K562 (cell line): ENCODE measurements around the gene NTSR1.

ENCODE experiments used
- ATF1 ChIP-seq, 2 experiments: fragments of 450-650 bp in 1 of 2; IDR thresholded peaks; 2 replicates each; pipeline ENCODE4 v1.6.1; 2016; ENCODE audit warnings: missing compliant biosample characterization in 1 of 2, missing genetic modification characterization in 1 of 2
- CREB1 ChIP-seq, 2 experiments: sonication (generic) in 1 of 2; formaldehyde crosslinking in 1 of 2; IDR thresholded peaks; 2 replicates each; pipeline versions ENCODE4 v1.6.1 to v1.8.0; 2012 to 2022; ENCODE audit warnings: inconsistent platforms in 1 of 2, mild to moderate bottlenecking in 1 of 2, missing genetic modification reagents in 1 of 2, moderate library complexity in 1 of 2
- MIER1 ChIP-seq: fragments of 450-650 bp; IDR thresholded peaks from 2 replicates; pipeline ENCODE4 v1.6.1; 2016; ENCODE audit warnings: antibody characterized with exemption, mild to moderate bottlenecking, low read depth
- NR2C2 ChIP-seq, 2 experiments: fragments of 200-800 bp in 1 of 2; sonication (Bioruptor generic) in 1 of 2; sonication (generic) in 1 of 2; formaldehyde crosslinking in 1 of 2; IDR thresholded peaks; 2 replicates each; pipeline versions ENCODE4 v1.6.1 to v1.8.0; 2016 to 2022; ENCODE audit warnings: mild to moderate bottlenecking in 1 of 2, missing compliant biosample characterization in 1 of 2, missing genetic modification characterization in 1 of 2, missing genetic modification reagents in 1 of 2
- NRF1 ChIP-seq, 2 experiments: fragments of 450-650 bp; IDR thresholded peaks in 1 of 2; conservative IDR thresholded peaks in 1 of 2; 2 replicates each; pipeline ENCODE4 v1.6.1; 2014; ENCODE audit warnings: mild to moderate bottlenecking in 2 of 2
- SP2 ChIP-seq: IDR thresholded peaks from 2 replicates; pipeline ENCODE4 v1.6.1; 2011; ENCODE audit warnings: mild to moderate bottlenecking, low read depth, low read length, moderate library complexity; ENCODE audit not compliant: poor library complexity, severe bottlenecking; ENCODE audit errors: extremely low read depth
- TF ChIP-seq, protein P1 (sequence below), 3 experiments: IDR thresholded peaks in 2 of 3; conservative IDR thresholded peaks in 1 of 3; 2 replicates each; pipeline ENCODE4 v1.5.1; 2011 to 2012; ENCODE audit warnings: low read length in 3 of 3, mild to moderate bottlenecking in 3 of 3, control low read depth in 2 of 3, improper control_type of control experiment in 1 of 3, inconsistent platforms in 1 of 3, low read depth in 1 of 3, mixed read lengths in 1 of 3, moderate library complexity in 1 of 3; ENCODE audit not compliant: insufficient read depth in 2 of 3

DNA sequence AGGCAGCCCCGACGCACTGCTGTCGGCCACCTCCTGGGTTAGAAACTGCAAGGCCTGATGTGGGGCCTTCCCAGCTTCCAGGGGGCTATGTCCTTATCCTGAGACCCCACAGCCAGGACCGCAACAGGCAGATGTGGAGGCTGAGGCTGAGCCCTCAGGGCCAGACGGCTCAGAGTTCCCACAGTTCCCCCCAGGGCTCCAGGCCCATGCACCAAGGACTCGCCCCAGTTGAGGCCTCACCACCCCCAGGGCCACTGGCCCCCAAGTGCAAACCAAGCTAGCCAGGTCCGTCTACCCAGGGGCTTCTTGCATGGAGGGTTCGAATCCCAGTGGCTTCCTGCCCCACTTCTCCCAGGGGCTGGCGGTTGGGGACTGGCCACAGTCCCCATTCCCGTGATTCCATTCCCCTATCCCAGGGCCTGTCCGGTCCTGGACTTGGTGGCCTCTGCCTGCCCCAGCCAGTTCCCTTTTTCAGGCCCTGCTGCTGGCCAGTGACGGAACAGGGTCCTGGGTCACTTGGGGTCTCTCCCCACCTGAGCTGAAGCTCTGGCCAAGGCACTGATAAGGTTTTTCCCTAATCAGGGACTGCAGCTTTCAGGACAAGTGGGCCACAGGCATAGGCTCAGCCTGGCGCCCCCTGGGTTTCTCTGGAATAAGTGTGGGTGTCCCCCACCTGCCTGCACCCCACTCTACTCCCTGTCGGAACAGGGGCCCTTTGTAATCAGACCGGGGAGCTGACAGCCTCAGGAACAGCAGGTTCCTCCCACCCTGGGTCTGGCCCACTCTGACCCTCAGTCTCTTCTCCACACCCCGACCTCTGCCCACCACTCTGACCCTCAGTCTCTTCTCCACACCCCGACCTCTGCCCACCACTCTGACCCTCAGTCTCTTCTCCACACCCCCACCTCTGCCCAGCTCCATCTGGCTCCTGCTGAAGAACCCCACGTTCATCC, 44.3 kb upstream of the NTSR1 start:
- no peak for TF ChIP-seq SP2
- no peak for TF ChIP-seq CREB1 (IDR thresholded peaks at IDR 0.05)
- no peak for TF ChIP-seq CREB1 (CRISPR knock-in tag; IDR thresholded peaks at IDR 0.05)
- TF ChIP-seq, protein P1, sequence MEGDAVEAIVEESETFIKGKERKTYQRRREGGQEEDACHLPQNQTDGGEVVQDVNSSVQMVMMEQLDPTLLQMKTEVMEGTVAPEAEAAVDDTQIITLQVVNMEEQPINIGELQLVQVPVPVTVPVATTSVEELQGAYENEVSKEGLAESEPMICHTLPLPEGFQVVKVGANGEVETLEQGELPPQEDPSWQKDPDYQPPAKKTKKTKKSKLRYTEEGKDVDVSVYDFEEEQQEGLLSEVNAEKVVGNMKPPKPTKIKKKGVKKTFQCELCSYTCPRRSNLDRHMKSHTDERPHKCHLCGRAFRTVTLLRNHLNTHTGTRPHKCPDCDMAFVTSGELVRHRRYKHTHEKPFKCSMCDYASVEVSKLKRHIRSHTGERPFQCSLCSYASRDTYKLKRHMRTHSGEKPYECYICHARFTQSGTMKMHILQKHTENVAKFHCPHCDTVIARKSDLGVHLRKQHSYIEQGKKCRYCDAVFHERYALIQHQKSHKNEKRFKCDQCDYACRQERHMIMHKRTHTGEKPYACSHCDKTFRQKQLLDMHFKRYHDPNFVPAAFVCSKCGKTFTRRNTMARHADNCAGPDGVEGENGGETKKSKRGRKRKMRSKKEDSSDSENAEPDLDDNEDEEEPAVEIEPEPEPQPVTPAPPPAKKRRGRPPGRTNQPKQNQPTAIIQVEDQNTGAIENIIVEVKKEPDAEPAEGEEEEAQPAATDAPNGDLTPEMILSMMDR (IDR thresholded peaks at IDR 0.05 in 2 of 3, conservative IDR thresholded peaks at IDR 0.05 in 1 of 3; ENCODE audit: insufficient read depth in 2 of 3, low read depth in 1 of 3, low read length in 3 of 3): no peak
- TF ChIP-seq MIER1: no peak
- no peak for TF ChIP-seq NR2C2 (CRISPR knock-in tag; IDR thresholded peaks at IDR 0.05)
- TF ChIP-seq NR2C2 (tag; IDR thresholded peaks at IDR 0.05): no peak
- no peak for TF ChIP-seq ATF1 (CRISPR knock-in tag; IDR thresholded peaks at IDR 0.05)
- no peak for TF ChIP-seq ATF1 (tag; IDR thresholded peaks at IDR 0.05)
- TF ChIP-seq NRF1 (conservative IDR thresholded peaks at IDR 0.05 in 1 of 2, IDR thresholded peaks at IDR 0.05 in 1 of 2): no peak
